HepG2 (cell line): ENCODE results near the gene WWP2. TPM values are rescaled to one million over a fixed set of nuclear protein-coding genes. Genes with fewer than 3 reads are reported as not detected.

Source experiments
- FOXK2 ChIP-seq: fragments of 450-650 bp; IDR thresholded peaks from 2 replicates; pipeline ENCODE4 v1.6.1; 2016
- FOXO1 ChIP-seq: sonication (generic); formaldehyde crosslinking; IDR thresholded peaks from 2 replicates; pipeline ENCODE4 v1.4.0; 2020; ENCODE audit warnings: missing genetic modification reagents
- GZF1 ChIP-seq: sonication (generic); formaldehyde crosslinking; IDR thresholded peaks from 2 replicates; pipeline ENCODE4 v1.5.1; 2020; ENCODE audit warnings: mild to moderate bottlenecking, missing genetic modification reagents
- HOXA3 ChIP-seq: sonication (generic); formaldehyde crosslinking; IDR thresholded peaks from 2 replicates; pipeline ENCODE4 v1.5.0; 2020; ENCODE audit warnings: missing genetic modification reagents
- KAT8 ChIP-seq: IDR thresholded peaks from 2 replicates; pipeline ENCODE4 v1.6.1; 2016; ENCODE audit warnings: missing genetic modification reagents, missing compliant biosample characterization
- NRL ChIP-seq: sonication (generic); formaldehyde crosslinking; IDR thresholded peaks from 2 replicates; pipeline ENCODE4 v1.5.0; 2020; ENCODE audit warnings: missing genetic modification reagents, mild to moderate bottlenecking, moderate library complexity, borderline replicate concordance
- RXRB ChIP-seq: IDR thresholded peaks from 2 replicates; pipeline ENCODE4 v1.6.1; 2016; ENCODE audit warnings: borderline replicate concordance, missing genetic modification reagents, missing compliant biosample characterization
- STAG1 ChIP-seq: sonication (generic); formaldehyde crosslinking; IDR thresholded peaks from 2 replicates; pipeline ENCODE4 v1.4.0; 2020; ENCODE audit warnings: missing genetic modification reagents
- ZC3H13 ChIP-seq: sonication (generic); formaldehyde crosslinking; IDR thresholded peaks from 2 replicates; pipeline ENCODE4 v1.8.1; 2023; ENCODE audit warnings: mild to moderate bottlenecking, missing genetic modification reagents, moderate library complexity
- ZFY ChIP-seq: sonication (generic); formaldehyde crosslinking; IDR thresholded peaks from 2 replicates; pipeline ENCODE4 v1.4.0; 2020; ENCODE audit warnings: missing genetic modification reagents
- ZNF747 ChIP-seq: sonication (generic); formaldehyde crosslinking; IDR thresholded peaks from 2 replicates; pipeline ENCODE4 v1.8.1; 2023; ENCODE audit warnings: missing genetic modification reagents, mild to moderate bottlenecking, borderline replicate concordance
- polyA plus RNA-seq, 8 experiments: library from polyadenylated mRNA; depleted of rRNA in 3 of 8; stranded (reverse) in 7 of 8; unstranded in 1 of 8; fragments of >200 nt; fragmentation: Illumina TruSeq in 4 of 8; extraction: Trizol in 4 of 8; gene quantifications; 2 replicates each; pipeline versions ENCODE4 v1.2.1 to v1.2.3, GENCODE V29; 2011 to 2016; ENCODE audit warnings: low read depth in 4 of 8, missing spikeins in 1 of 8, mixed read lengths in 1 of 8; ENCODE audit not compliant: insufficient read depth in 1 of 8
- total RNA-seq, 5 experiments: library from RNA; depleted of rRNA; stranded (reverse); fragments of >200 nt; fragmentation: Illumina TruSeq; extraction: Trizol; gene quantifications; 2 replicates each; pipeline ENCODE4 v1.2.3, GENCODE V29; 2016; ENCODE audit warnings: low read depth in 1 of 5
- TF ChIP-seq, protein P1 (sequence below): sonication (generic); formaldehyde crosslinking; IDR thresholded peaks from 2 replicates; pipeline ENCODE4 v1.4.0; 2020; ENCODE audit warnings: missing genetic modification reagents
- TF ChIP-seq, protein P2 (sequence below): sonication (generic); formaldehyde crosslinking; IDR thresholded peaks from 2 replicates; pipeline ENCODE4 v1.5.0; 2020; ENCODE audit warnings: mild to moderate bottlenecking, missing genetic modification reagents, borderline replicate concordance
- TF ChIP-seq, protein P3 (sequence below): sonication (generic); formaldehyde crosslinking; IDR thresholded peaks from 2 replicates; pipeline ENCODE4 v1.9.0; 2022; ENCODE audit warnings: missing genetic modification reagents, mild to moderate bottlenecking, borderline replicate concordance

Gene WWP2
- total and polyA plus RNA-seq, 2 of the 13 experiments (the other 11 are each of a cell fraction or from before 2014, with no cell fraction given) = 11.4 to 28.2 TPM

DNA sequence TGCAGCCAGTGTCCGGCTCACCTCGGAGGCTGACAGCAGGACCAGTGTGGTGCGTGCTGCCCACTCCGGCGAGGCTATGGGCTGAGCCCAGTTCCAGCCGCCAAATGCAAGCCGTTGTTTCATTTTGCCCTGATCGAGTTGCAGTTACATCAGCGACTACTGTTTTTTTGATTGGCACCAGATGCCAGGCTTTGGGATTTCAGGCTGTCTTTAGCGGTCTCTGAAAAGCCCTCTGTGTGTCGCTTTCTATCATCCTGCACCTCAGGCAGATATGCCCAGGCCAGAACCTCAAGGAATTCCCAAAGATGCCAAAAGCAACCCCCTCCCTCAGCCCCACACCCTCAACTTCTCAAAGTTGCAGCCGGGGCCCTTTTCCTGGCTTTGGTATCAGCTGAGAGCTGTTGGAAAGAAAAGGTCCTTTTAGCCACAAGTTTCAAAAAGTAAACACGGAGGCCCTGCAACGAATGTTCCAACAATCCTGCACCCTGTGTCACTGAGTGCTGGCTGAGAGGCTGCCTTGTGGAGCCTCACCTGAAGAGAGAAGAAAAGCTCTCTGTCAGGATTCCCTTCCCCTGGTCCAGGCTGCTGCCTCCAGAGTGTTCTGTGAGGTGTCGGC is 58.9 kb downstream of the WWP2 start (continued):
- TF ChIP-seq, protein P1, sequence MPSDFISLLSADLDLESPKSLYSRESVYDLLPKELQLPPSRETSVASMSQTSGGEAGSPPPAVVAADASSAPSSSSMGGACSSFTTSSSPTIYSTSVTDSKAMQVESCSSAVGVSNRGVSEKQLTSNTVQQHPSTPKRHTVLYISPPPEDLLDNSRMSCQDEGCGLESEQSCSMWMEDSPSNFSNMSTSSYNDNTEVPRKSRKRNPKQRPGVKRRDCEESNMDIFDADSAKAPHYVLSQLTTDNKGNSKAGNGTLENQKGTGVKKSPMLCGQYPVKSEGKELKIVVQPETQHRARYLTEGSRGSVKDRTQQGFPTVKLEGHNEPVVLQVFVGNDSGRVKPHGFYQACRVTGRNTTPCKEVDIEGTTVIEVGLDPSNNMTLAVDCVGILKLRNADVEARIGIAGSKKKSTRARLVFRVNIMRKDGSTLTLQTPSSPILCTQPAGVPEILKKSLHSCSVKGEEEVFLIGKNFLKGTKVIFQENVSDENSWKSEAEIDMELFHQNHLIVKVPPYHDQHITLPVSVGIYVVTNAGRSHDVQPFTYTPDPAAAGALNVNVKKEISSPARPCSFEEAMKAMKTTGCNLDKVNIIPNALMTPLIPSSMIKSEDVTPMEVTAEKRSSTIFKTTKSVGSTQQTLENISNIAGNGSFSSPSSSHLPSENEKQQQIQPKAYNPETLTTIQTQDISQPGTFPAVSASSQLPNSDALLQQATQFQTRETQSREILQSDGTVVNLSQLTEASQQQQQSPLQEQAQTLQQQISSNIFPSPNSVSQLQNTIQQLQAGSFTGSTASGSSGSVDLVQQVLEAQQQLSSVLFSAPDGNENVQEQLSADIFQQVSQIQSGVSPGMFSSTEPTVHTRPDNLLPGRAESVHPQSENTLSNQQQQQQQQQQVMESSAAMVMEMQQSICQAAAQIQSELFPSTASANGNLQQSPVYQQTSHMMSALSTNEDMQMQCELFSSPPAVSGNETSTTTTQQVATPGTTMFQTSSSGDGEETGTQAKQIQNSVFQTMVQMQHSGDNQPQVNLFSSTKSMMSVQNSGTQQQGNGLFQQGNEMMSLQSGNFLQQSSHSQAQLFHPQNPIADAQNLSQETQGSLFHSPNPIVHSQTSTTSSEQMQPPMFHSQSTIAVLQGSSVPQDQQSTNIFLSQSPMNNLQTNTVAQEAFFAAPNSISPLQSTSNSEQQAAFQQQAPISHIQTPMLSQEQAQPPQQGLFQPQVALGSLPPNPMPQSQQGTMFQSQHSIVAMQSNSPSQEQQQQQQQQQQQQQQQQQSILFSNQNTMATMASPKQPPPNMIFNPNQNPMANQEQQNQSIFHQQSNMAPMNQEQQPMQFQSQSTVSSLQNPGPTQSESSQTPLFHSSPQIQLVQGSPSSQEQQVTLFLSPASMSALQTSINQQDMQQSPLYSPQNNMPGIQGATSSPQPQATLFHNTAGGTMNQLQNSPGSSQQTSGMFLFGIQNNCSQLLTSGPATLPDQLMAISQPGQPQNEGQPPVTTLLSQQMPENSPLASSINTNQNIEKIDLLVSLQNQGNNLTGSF (CRISPR knock-in tag) = 0 out of 2 replicates have a peak, but pooled peaks have one; percentile 1
- 0 out of 2 replicates have a peak, but pooled peaks have one; percentile 19 for TF ChIP-seq ZNF747 (CRISPR knock-in tag)
- peak; percentile 55; the same call in 1 of the 2 replicates for TF ChIP-seq RXRB
- TF ChIP-seq ZC3H13 (CRISPR knock-in tag) = no peak
- peak; percentile 48; the same call in 1 of the 2 replicates for TF ChIP-seq HOXA3 (CRISPR knock-in tag)
- TF ChIP-seq ZFY (CRISPR knock-in tag) = peak; percentile 41
- TF ChIP-seq, protein P2, sequence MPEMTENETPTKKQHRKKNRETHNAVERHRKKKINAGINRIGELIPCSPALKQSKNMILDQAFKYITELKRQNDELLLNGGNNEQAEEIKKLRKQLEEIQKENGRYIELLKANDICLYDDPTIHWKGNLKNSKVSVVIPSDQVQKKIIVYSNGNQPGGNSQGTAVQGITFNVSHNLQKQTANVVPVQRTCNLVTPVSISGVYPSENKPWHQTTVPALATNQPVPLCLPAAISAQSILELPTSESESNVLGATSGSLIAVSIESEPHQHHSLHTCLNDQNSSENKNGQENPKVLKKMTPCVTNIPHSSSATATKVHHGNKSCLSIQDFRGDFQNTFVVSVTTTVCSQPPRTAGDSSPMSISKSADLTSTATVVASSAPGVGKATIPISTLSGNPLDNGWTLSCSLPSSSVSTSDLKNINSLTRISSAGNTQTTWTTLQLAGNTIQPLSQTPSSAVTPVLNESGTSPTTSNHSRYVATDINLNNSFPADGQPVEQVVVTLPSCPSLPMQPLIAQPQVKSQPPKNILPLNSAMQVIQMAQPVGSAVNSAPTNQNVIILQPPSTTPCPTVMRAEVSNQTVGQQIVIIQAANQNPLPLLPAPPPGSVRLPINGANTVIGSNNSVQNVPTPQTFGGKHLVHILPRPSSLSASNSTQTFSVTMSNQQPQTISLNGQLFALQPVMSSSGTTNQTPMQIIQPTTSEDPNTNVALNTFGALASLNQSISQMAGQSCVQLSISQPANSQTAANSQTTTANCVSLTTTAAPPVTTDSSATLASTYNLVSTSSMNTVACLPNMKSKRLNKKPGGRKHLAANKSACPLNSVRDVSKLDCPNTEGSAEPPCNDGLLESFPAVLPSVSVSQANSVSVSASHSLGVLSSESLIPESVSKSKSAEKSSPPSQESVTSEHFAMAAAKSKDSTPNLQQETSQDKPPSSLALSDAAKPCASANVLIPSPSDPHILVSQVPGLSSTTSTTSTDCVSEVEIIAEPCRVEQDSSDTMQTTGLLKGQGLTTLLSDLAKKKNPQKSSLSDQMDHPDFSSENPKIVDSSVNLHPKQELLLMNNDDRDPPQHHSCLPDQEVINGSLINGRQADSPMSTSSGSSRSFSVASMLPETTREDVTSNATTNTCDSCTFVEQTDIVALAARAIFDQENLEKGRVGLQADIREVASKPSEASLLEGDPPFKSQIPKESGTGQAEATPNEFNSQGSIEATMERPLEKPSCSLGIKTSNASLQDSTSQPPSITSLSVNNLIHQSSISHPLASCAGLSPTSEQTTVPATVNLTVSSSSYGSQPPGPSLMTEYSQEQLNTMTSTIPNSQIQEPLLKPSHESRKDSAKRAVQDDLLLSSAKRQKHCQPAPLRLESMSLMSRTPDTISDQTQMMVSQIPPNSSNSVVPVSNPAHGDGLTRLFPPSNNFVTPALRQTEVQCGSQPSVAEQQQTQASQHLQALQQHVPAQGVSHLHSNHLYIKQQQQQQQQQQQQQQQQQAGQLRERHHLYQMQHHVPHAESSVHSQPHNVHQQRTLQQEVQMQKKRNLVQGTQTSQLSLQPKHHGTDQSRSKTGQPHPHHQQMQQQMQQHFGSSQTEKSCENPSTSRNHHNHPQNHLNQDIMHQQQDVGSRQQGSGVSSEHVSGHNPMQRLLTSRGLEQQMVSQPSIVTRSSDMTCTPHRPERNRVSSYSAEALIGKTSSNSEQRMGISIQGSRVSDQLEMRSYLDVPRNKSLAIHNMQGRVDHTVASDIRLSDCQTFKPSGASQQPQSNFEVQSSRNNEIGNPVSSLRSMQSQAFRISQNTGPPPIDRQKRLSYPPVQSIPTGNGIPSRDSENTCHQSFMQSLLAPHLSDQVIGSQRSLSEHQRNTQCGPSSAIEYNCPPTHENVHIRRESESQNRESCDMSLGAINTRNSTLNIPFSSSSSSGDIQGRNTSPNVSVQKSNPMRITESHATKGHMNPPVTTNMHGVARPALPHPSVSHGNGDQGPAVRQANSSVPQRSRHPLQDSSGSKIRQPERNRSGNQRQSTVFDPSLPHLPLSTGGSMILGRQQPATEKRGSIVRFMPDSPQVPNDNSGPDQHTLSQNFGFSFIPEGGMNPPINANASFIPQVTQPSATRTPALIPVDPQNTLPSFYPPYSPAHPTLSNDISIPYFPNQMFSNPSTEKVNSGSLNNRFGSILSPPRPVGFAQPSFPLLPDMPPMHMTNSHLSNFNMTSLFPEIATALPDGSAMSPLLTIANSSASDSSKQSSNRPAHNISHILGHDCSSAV (CRISPR knock-in tag) = no peak
- TF ChIP-seq NRL (CRISPR knock-in tag) = peak; percentile 56; the same call in 1 of the 2 replicates
- TF ChIP-seq STAG1 (CRISPR knock-in tag) = peak; percentile 42
- TF ChIP-seq, protein P3, sequence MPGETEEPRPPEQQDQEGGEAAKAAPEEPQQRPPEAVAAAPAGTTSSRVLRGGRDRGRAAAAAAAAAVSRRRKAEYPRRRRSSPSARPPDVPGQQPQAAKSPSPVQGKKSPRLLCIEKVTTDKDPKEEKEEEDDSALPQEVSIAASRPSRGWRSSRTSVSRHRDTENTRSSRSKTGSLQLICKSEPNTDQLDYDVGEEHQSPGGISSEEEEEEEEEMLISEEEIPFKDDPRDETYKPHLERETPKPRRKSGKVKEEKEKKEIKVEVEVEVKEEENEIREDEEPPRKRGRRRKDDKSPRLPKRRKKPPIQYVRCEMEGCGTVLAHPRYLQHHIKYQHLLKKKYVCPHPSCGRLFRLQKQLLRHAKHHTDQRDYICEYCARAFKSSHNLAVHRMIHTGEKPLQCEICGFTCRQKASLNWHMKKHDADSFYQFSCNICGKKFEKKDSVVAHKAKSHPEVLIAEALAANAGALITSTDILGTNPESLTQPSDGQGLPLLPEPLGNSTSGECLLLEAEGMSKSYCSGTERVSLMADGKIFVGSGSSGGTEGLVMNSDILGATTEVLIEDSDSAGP (CRISPR knock-in tag) = peak; percentile 57; the same call in 1 of the 2 replicates
- peak; percentile 54; the same call in 1 of the 2 replicates for TF ChIP-seq FOXK2
- TF ChIP-seq GZF1 = 0 out of 2 replicates have a peak, but pooled peaks have one; percentile 29
- TF ChIP-seq KAT8 (CRISPR knock-in tag) = 0 out of 2 replicates have a peak, but pooled peaks have one; percentile 45
- TF ChIP-seq FOXO1 (CRISPR knock-in tag) = peak; percentile 64; the same call in 1 of the 2 replicates
